ENCODE measurements around the gene RSF1.
"Not testable (repeated sequence)": the region's sequence is repeated elsewhere in the genome, so short reads cannot be mapped to it uniquely, and the experiment has no call there.

RSF1 gene

GRCh38 chr11:77820565-77821348, at the start of gene RSF1, which contains the start of gene AAMDC:
TSS of gene RSF1 (minus strand) at chr11:77820722. CDS start at chr11:77820714, 8 bp downstream.
TSS of gene AAMDC (plus strand) at chr11:77821144. CDS start at chr11:77842497, 21,353 bp downstream.
- peak; percentile 56 for TF ChIP-seq CTCF (IDR thresholded peaks at IDR 0.05; ENCODE audit: low read depth, low read length)
- peak within 1 kb of the TSS; percentile 82 for H3K4me3 ChIP-seq (ENCODE audit: low read depth, low read length)

- no peak overlapping the region for H3K4me3 ChIP-seq (ENCODE audit: low read depth, low read length)
- TF ChIP-seq CTCF (IDR thresholded peaks at IDR 0.05; ENCODE audit: low read depth, low read length), result no peak
Measured at GRCh38 chr11:77868744-77869143, 48.2 kb upstream of the RSF1 start.

GRCh38 chr11:77866336-77866735, 45.8 kb upstream of the RSF1 start:
- H3K4me3 ChIP-seq (ENCODE audit: low read depth, low read length), result no peak overlapping the region
- no peak for TF ChIP-seq CTCF (IDR thresholded peaks at IDR 0.05; ENCODE audit: low read depth, low read length)

- TF ChIP-seq CTCF (IDR thresholded peaks at IDR 0.05; ENCODE audit: low read depth, low read length), result no peak
- no peak overlapping the region for H3K4me3 ChIP-seq (ENCODE audit: low read depth, low read length)
Measured at GRCh38 chr11:77865805-77866204, 45.3 kb upstream of the RSF1 start.

- H3K4me3 ChIP-seq (ENCODE audit: low read depth, low read length), result not testable (repeated sequence)
Measured at GRCh38 chr11:77861444-77861843, 40.9 kb upstream of the RSF1 start.

- H3K4me3 ChIP-seq (ENCODE audit: low read depth, low read length), result not testable (repeated sequence)
Measured at GRCh38 chr11:77857906-77858457, 37.5 kb upstream of the RSF1 start.

GRCh38 chr11:77854838-77855237, 34.3 kb upstream of the RSF1 start:
- no peak overlapping the region for H3K4me3 ChIP-seq (ENCODE audit: low read depth, low read length)
- no peak for TF ChIP-seq CTCF (IDR thresholded peaks at IDR 0.05; ENCODE audit: low read depth, low read length)

GRCh38 chr11:77851503-77851902, 31.0 kb upstream of the RSF1 start:
- H3K4me3 ChIP-seq (ENCODE audit: low read depth, low read length), result no peak overlapping the region
- no peak for TF ChIP-seq CTCF (IDR thresholded peaks at IDR 0.05; ENCODE audit: low read depth, low read length)

GRCh38 chr11:77843700-77844099, 23.2 kb upstream of the RSF1 start:
- H3K4me3 ChIP-seq (ENCODE audit: low read depth, low read length), result not testable (repeated sequence)
